Type B pancreatic cell (in vitro differentiated cells): ENCODE results near the gene SPTBN2. TPM values are rescaled to one million over a fixed set of nuclear protein-coding genes. Genes with fewer than 3 reads are reported as not detected.
A peak's percentile ranks its signal among the peaks of the same experiment; 100 is the strongest.

ENCODE experiments used
- DNase-seq: peaks from one replicate; pipeline ENCODE4 v3.0.0; 2021; ENCODE audit warnings: mixed read lengths; ENCODE audit not compliant: unreplicated experiment; ENCODE audit errors: extremely low spot score
- H3K27ac Mint-ChIP-seq: 2 replicates; pipeline ENCODE4 v1.8.0; 2021; ENCODE audit warnings: mild to moderate bottlenecking, mixed read lengths
- H3K27me3 Mint-ChIP-seq: 2 replicates; pipeline ENCODE4 v1.8.0; 2021; ENCODE audit warnings: mixed read lengths
- H3K36me3 Mint-ChIP-seq: 2 replicates; pipeline ENCODE4 v1.8.0; 2021; ENCODE audit warnings: mixed read lengths
- H3K4me1 Mint-ChIP-seq: one replicate; pipeline ENCODE4 v1.8.0; 2021; ENCODE audit warnings: mixed read lengths; ENCODE audit not compliant: unreplicated experiment
- H3K4me3 Mint-ChIP-seq: 2 replicates; pipeline ENCODE4 v1.8.0; 2021; ENCODE audit warnings: mild to moderate bottlenecking, mixed read lengths
- H3K9me3 Mint-ChIP-seq: 2 replicates; pipeline ENCODE4 v1.8.0; 2021; ENCODE audit warnings: mixed read lengths
- total RNA-seq: library from RNA; stranded (reverse); gene quantifications from 2 replicates; pipeline ENCODE4 v1.2.1, GENCODE V29; 2021; ENCODE audit warnings: low replicate concordance
- TF ChIP-seq, protein P1 (sequence below): fragments of 200-600 bp; sonication (generic); conservative IDR thresholded peaks from 2 replicates; pipeline ENCODE4 v1.5.0; 2021; ENCODE audit warnings: antibody characterized with exemption, mild to moderate bottlenecking

The SPTBN2 gene
- total RNA-seq, 1 donor from 2014 or later, result 56.0 TPM

DNA sequence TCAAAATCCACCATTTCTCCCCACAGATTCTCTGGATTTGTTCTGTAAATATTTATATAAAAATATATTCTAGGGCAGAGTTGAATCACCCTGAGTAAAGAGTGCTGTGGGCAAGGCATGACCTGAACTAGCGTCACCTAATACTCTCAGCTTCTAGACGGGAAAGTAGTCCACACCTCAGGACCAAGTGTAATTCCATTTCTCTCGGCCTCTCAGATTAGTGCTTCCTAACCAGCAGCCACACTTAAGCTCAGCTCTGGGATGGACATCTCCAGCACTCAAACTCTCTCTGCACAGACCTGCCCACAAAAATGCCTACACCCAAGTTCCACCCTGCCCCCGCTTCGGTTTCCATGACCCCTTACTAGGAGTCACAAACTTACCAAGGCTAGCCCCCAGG lies 5.3 kb downstream of the SPTBN2 start:
- peaks cover 10% of the 10 kb centered on the region for H3K27me3 Mint-ChIP-seq
- TF ChIP-seq, protein P1, sequence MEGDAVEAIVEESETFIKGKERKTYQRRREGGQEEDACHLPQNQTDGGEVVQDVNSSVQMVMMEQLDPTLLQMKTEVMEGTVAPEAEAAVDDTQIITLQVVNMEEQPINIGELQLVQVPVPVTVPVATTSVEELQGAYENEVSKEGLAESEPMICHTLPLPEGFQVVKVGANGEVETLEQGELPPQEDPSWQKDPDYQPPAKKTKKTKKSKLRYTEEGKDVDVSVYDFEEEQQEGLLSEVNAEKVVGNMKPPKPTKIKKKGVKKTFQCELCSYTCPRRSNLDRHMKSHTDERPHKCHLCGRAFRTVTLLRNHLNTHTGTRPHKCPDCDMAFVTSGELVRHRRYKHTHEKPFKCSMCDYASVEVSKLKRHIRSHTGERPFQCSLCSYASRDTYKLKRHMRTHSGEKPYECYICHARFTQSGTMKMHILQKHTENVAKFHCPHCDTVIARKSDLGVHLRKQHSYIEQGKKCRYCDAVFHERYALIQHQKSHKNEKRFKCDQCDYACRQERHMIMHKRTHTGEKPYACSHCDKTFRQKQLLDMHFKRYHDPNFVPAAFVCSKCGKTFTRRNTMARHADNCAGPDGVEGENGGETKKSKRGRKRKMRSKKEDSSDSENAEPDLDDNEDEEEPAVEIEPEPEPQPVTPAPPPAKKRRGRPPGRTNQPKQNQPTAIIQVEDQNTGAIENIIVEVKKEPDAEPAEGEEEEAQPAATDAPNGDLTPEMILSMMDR, result no peak
- no peak overlapping the region for H3K27ac Mint-ChIP-seq
- H3K4me1 Mint-ChIP-seq, result peaks cover 59% of the 10 kb centered on the region
- no peaks in the 10 kb centered on the region for H3K36me3 Mint-ChIP-seq
- H3K9me3 Mint-ChIP-seq, result no peaks in the 10 kb centered on the region
- H3K4me3 Mint-ChIP-seq, result no peak overlapping the region
- DNase-seq, result no peak

DNA sequence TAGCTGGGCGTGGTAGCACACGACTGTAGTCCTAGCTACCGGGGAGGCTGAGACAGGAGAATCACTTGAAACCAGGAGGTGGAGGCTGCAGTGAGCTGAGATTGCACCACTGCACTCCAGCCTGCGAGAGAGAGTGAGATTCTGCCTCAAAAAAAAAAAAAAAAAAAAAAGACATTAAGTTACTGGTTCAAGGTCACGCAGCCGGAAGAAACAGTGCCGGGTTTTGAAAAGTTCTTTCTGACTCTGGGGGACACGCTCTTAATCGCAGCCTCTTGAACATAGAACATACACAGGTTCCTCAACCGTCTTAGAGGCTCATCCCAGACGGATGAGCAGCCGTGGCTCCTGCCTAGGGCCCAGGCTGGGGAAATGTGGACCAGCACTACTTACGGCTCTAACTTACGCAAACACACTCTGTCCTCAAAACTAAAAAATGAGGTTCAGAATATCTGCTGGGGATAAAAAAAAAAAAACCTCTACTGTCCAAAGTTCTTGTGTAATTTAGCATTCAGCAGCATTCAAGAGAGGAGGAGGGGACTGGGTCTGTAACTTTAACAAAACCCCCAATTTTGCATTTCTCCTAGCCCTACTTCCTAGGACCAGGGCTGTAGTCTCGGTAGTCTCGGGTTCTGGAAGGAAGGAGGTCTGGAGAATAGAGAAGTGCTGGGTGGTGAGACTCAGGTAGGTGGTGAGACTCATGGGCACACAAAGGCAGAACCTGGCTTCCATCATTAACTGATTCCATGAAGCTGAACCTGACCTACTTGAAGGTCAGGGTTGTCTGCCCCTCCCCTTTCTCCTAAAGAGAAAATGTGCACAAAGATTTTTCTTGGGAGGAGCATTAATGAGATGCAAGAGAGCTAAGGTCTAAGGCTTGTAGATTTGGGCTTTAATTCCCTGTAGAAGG lies 6.0 kb downstream of the SPTBN2 start:
- Mint-ChIP-seq H3K4me3 (peak overlapping the region; percentile 31), H3K4me1 (peaks cover 57% of the 10 kb centered on the region), H3K36me3 (no peaks in the 10 kb centered on the region), H3K27ac (peak overlapping the region; percentile 66), H3K9me3 (no peaks in the 10 kb centered on the region), H3K27me3 (peaks cover 8% of the 10 kb centered on the region)
- no peak for DNase-seq
- TF ChIP-seq, protein P1, result no peak

DNA sequence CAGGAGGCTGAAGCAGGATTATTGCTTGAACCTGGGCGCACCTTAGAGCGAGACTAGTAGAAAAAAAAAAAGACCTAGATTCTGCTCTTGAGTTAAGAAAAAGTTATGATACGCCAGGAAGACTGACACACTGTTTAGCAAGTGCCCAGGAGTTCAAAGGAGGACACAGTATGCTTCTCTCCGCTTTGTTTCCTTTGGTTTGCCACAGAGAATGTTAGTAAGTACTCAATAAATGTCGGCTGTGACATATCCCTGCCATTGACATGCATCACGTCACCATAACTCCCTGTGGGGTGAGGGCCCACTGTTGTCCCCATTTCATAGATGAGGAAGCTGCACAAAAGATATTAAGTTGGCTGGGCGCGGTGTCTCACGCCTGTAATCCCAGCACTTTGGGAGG lies 7.1 kb downstream of the SPTBN2 start:
- TF ChIP-seq, protein P1, result no peak
- Mint-ChIP-seq H3K9me3 (no peaks in the 10 kb centered on the region), H3K27ac (peak overlapping the region; percentile 98), H3K36me3 (no peaks in the 10 kb centered on the region), H3K27me3 (peaks cover 5% of the 10 kb centered on the region), H3K4me1 (peaks cover 53% of the 10 kb centered on the region), H3K4me3 (no peak overlapping the region)
- DNase-seq, result no peak

DNA sequence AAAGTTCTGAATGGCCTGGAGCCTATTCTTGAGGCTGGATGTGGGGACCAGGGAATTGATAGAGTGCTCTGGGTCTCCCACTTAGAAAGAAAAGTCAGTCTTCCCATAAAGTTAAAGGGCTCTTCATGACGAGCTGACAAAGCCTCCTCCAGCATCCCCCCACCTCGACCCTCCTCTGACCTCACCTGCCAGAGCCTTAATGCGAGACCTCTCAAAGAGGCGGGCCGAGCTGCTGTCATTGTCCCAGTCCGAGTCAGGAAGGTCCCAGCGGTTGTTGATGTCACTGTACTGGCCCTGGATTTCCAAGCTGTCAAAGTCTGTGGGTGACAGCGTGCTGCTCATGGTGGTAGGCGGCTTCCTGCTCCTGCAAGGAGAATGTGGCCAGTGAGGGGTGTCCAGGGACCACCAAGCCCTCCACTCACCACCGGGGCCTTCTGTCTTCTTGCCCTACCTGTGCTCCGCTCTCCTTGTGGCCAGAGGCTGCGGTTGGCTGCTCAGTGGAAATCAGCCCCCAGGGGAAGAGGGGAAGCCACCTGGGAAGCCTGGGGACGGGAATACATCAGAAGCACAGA lies 8.0 kb downstream of the SPTBN2 start:
- TF ChIP-seq, protein P1, result no peak
- Mint-ChIP-seq H3K27ac (peak overlapping the region; percentile 98), H3K27me3 (no peaks in the 10 kb centered on the region), H3K36me3 (no peaks in the 10 kb centered on the region), H3K4me1 (peaks cover 45% of the 10 kb centered on the region), H3K4me3 (peak overlapping the region; percentile 80), H3K9me3 (no peaks in the 10 kb centered on the region)
- no peak for DNase-seq

DNA sequence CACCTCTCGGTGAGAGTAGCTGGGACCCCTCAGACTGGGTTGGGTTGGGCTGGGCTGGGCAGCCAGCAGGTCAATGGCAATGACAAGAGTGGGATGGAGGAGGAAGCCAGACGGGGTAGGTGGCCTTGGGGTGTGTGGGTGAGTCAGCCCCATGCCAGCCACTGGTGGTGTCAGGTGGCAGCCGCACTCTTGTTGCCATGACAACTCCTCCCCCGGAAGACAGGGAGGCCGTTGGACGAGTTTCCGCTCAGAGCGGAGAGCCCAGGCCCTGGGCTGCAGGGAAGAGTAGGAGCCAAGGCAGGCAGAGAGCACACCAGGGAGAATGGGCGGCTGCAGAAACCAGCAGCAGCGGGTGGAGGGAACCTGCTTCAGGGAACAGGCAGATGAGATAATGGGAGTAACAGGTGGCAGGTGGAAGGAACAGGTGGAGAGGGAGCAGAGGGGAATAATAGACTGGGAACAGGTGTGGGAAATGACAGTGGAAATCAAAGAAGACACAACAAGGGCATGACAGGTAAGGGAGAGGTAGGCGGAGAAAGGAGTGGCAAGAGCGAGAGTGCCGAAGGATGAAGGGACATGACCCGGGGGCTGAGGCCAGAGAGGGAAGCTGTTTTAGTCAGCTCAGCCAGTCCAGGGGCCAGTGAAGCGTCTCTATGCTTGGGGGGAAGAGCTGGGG lies 8.7 kb downstream of the SPTBN2 start:
- Mint-ChIP-seq H3K36me3 (no peaks in the 10 kb centered on the region), H3K4me3 (peak overlapping the region; percentile 80), H3K27ac (peak overlapping the region; percentile 98), H3K27me3 (no peaks in the 10 kb centered on the region), H3K9me3 (no peaks in the 10 kb centered on the region), H3K4me1 (peaks cover 38% of the 10 kb centered on the region)
- TF ChIP-seq, protein P1, result no peak
- DNase-seq, result peak; percentile 80
